Pancreas (tissue), 10 donors: ENCODE results near the gene GALNT13. TPM values are rescaled to one million over a fixed set of nuclear protein-coding genes. Genes with fewer than 3 reads are reported as not detected.

Experiments
- ATAC-seq, 4 donors: fragments of 200-7000 bp; cut with Tn5 transposase; one replicate each; pipeline versions ENCODE4 v1.8.0 to v1.9.1; 2020; ENCODE audit warnings: mild to moderate bottlenecking in 4 of 4, moderate library complexity in 4 of 4
- DNase-seq, 6 donors: peaks; one replicate each; pipeline ENCODE4 v3.0.0-alpha.2; 2020
- FAIRE-seq: peaks from 2 replicates; lab custom pipeline; 2012; peaks lifted over from hg19 to GRCh38; lab: Jason Lieb, UNC
- H3K27ac ChIP-seq, 4 donors: fragments of 200-600 bp; sonication (generic); 1 replicate in 3 of 4; 2 replicates in 1 of 4; pipeline versions ENCODE4 v1.5.0 to v1.8.0; 2020
- H3K27me3 ChIP-seq, 4 donors: fragments of 200-600 bp; one replicate each; pipeline ENCODE4 v1.8.0; 2021
- H3K36me3 ChIP-seq, 3 donors: fragments of 200-600 bp; sonication (generic) in 1 of 3; one replicate each; pipeline versions ENCODE4 v1.5.0 to v1.8.0; 2020 to 2021
- H3K4me1 ChIP-seq, 3 donors: fragments of 200-600 bp; one replicate each; pipeline ENCODE4 v1.8.0; 2021
- H3K4me3 ChIP-seq, 4 donors: fragments of 200-600 bp; sonication (generic) in 2 of 4; one replicate each; pipeline versions ENCODE4 v1.5.0 to v1.8.0; 2020 to 2021
- H3K9me3 ChIP-seq, 4 donors: fragments of 200-600 bp; one replicate each; pipeline ENCODE4 v1.8.0; 2021
- WGBS, 2 donors: extraction: QIAGEN DNeasy Blood & Tissue Kit; methylation state at CpG; one replicate each; pipeline ENCODE4 v1.1.7; 2013; 5-methylcytosine and 5-hydroxymethylcytosine counted together
- intact Hi-C, 3 donors: fragments of 100-400 bp; cut with DNase I; formaldehyde crosslinking; loops; one replicate each; pipeline versions ENCODE4 v1.11.1 to v1.14.2; 2022
- polyA plus RNA-seq, 2 donors: library from polyadenylated mRNA; stranded (reverse); fragments of 200-250 nt; gene quantifications; one replicate each; pipeline ENCODE4 v1.2.3, GENCODE V29; 2013
- total RNA-seq, 6 donors: library from RNA; stranded (reverse); fragmentation: NEBNext Ultra II Directional in 4 of 6; extraction: Animal tissue kit (Norgen Biotek cat#: 25700) in 4 of 6; gene quantifications; one replicate each; pipeline versions ENCODE4 v1.2.1 to v1.2.4, GENCODE V29; 2021 to 2023
- TF ChIP-seq, protein P1 (sequence below), 4 donors: fragments of 200-600 bp; sonication (generic) in 3 of 4; IDR thresholded peaks; one replicate each; pipeline versions ENCODE4 v1.5.0 to v1.8.0; 2021; ENCODE audit warnings: antibody characterized with exemption in 4 of 4
- donor health status: healthy with polysubstance abuse.
- donor health status: DM: no; HTN: no; CAD: no; lungs with moderate emphysema.
- donor health status: DM: no; HTN: no; CAD: no.
- donor health status: control.
- donor health status: control.
- donor health status: Bipolar disorder and iron deficiency.
- donor health status: DM: yes; HTN: yes; CAD: no.
- donor health status: DM: no; HTN: no; CAD: no.
- donor health status: DM: no; HTN: no; CAD: no.
- donor health status: DM: yes; HTN: yes; CAD: no.

GALNT13 gene
- total and polyA plus RNA-seq, 8 donors: 0.09 to 1.8 (median 0.74) TPM

DNA sequence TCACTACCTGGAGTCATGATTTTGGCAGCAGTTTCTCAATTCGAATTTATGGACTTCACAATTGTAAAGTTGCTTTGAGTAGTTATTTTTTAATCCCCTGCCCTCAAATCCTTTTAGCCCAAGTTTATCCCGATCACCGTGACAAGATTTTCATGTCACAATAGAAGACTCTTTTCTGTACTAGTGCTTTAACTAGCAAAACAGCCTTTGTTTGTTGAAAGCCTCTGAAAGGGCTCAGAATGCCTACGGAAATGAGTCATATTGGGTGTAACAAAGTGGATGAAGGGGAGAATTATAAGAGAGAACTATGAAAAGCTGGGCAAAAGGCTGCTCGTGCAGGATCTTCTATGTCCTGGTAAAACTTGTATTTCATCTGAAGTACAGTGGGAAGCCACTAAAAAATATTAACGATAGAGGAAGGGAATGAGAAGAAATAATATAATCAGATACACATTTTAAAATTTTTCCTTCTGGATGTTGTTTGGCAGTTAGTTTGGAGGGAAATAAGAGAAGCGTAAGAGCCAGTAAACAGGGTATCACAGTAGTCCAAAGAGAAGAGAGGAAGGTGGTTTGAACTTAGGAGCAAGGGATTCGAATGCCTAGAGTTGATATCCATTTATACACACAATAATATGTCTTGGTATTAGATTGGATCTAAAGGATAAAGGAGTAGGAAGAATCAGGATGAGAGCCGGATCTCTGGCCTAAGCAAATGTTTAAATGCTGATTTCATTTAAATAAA, 114.9 kb downstream of the GALNT13 start:
- Histone ChIP-seq H3K4me3 (no peak overlapping the region), H3K27me3 (no peaks in the 10 kb centered on the region), H3K36me3 (no peaks in the 10 kb centered on the region), H3K4me1 (no peaks in the 10 kb centered on the region), H3K9me3 (no peaks in the 10 kb centered on the region), H3K27ac (no peak overlapping the region)
- FAIRE-seq (no peak), ATAC-seq (no peak), DNase-seq (no peak)
- WGBS, 2 donors: 47 to 60% methylated on average over 9 of the region's 9 CpGs
- intact Hi-C loops: no loop called here
- TF ChIP-seq, protein P1, sequence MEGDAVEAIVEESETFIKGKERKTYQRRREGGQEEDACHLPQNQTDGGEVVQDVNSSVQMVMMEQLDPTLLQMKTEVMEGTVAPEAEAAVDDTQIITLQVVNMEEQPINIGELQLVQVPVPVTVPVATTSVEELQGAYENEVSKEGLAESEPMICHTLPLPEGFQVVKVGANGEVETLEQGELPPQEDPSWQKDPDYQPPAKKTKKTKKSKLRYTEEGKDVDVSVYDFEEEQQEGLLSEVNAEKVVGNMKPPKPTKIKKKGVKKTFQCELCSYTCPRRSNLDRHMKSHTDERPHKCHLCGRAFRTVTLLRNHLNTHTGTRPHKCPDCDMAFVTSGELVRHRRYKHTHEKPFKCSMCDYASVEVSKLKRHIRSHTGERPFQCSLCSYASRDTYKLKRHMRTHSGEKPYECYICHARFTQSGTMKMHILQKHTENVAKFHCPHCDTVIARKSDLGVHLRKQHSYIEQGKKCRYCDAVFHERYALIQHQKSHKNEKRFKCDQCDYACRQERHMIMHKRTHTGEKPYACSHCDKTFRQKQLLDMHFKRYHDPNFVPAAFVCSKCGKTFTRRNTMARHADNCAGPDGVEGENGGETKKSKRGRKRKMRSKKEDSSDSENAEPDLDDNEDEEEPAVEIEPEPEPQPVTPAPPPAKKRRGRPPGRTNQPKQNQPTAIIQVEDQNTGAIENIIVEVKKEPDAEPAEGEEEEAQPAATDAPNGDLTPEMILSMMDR (IDR thresholded peaks at IDR 0.05): no peak

DNA sequence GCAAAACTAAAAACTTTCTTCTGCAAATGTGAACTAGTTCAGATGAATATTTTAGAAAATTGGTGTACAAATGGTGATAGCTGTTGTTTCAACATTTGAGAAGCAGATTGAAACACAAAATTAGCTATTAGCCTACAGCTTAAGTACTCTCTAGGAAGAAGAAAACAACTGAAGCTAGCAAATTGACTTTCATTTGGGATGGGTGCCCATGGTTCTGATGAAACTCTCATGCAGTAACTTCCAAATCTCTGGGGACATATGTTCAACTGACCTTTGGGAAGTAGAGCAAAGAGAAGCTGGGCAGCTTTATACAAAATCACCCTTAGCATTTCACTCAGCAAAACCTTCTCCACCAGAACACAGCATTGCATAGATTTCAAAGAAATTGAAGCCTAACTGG, 119.0 kb downstream of the GALNT13 start:
- ATAC-seq (no peak), DNase-seq (no peak), FAIRE-seq (no peak)
- no peaks in the 10 kb centered on the region for H3K36me3 ChIP-seq
- no peak overlapping the region for H3K4me3 ChIP-seq
- TF ChIP-seq, protein P1 (IDR thresholded peaks at IDR 0.05): no peak
- no peaks in the 10 kb centered on the region for H3K27me3 ChIP-seq
- no peaks in the 10 kb centered on the region for H3K9me3 ChIP-seq
- intact Hi-C loops: no loop called here
- no peak overlapping the region for H3K27ac ChIP-seq
- no peaks in the 10 kb centered on the region for H3K4me1 ChIP-seq

DNA sequence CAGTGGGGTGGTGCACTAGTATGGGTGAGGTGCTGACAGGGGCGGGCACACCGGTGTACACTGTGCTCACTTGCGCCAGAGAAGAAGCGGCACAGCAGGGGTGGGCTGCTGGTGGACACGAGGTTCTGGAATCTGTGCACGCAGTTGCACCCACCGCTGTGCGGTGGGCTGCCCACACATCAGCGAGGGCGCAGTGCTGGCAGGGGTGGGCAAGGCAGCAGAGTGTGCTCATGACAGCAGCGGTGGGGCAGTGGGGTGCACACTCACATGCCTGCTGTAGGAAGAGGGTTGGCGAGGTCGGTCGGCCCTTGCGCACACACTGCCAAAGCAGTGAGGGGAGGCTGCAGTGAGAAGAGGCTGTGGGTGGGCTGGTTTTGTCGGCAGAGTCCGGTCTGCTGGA, 141.8 kb downstream of the GALNT13 start:
- FAIRE-seq: no peak
- H3K9me3 ChIP-seq: no peaks in the 10 kb centered on the region
- DNase-seq: peak in 3 of 6 donors; percentile 14 to 42 (median 36)
- TF ChIP-seq, protein P1 (IDR thresholded peaks at IDR 0.05): no peak
- no peaks in the 10 kb centered on the region for H3K27me3 ChIP-seq
- no peaks in the 10 kb centered on the region for H3K4me1 ChIP-seq
- H3K36me3 ChIP-seq: no peaks in the 10 kb centered on the region
- no peak for ATAC-seq
- intact Hi-C loops: no loop called here
- H3K4me3 ChIP-seq: no peak overlapping the region
- no peak overlapping the region for H3K27ac ChIP-seq
- 86 to 92% methylated on average over 17 of the region's 17 CpGs for WGBS, 2 donors

DNA sequence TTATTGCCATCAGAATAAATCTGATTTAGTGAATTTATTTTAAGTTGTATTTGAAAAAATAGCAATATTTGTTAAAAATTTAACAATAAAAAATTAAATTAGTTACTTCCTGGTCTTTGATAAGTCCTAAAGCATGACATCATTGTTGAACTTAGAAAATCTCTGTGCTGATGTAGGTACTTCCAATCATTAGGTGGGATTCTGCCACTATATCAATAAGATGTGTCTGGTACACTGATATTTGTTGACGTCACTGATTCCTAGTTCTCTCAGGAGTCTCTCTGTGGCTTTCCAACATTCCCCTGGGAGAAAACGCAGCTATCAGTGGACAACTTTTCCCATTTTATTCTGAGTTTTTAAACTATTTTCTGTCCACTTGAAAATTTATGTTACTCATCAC, 143.5 kb downstream of the GALNT13 start:
- FAIRE-seq (no peak), ATAC-seq (no peak), DNase-seq (no peak)
- WGBS, 2 donors: 53 to 61% methylated on average over 2 of the region's 2 CpGs
- H3K27me3 ChIP-seq: no peaks in the 10 kb centered on the region
- H3K4me1 ChIP-seq: no peaks in the 10 kb centered on the region
- no peak overlapping the region for H3K4me3 ChIP-seq
- TF ChIP-seq, protein P1 (IDR thresholded peaks at IDR 0.05): no peak
- H3K36me3 ChIP-seq: no peaks in the 10 kb centered on the region
- intact Hi-C loops: no loop called here
- no peaks in the 10 kb centered on the region for H3K9me3 ChIP-seq
- H3K27ac ChIP-seq: no peak overlapping the region

DNA sequence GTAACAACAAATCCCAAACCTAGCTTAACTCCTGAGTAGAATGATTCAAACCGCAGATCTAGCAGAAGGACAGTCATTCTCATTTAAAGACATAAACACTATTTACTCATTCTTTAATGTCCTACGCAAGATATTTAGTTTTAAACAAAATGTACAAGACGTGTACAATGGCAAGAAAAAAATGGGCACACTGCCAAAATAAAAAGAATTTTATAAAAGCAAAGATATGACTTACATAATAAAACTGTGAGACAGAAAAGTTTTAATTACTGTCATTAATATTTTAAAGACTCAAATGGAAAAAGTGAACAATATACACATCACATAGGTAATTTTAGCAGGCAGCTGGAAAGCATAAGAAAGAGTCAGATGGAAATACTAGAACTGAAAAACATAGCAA, 157.8 kb downstream of the GALNT13 start:
- no peak overlapping the region for H3K4me3 ChIP-seq
- DNase-seq: no peak
- H3K27me3 ChIP-seq: no peaks in the 10 kb centered on the region
- no peak overlapping the region for H3K27ac ChIP-seq
- H3K36me3 ChIP-seq: no peaks in the 10 kb centered on the region
- FAIRE-seq: no peak
- H3K4me1 ChIP-seq: no peaks in the 10 kb centered on the region
- no peaks in the 10 kb centered on the region for H3K9me3 ChIP-seq
- intact Hi-C loops: no loop called here
- TF ChIP-seq, protein P1 (IDR thresholded peaks at IDR 0.05): no peak
- WGBS, 2 donors: 60 to 67% methylated on average over 3 of the region's 3 CpGs
- ATAC-seq: no peak
